Endothelial cell of umbilical vein (primary cell): Measurements from ENCODE around the gene FRS3. TPM values are rescaled to one million over a fixed set of nuclear protein-coding genes. Genes with fewer than 3 reads are reported as not detected.

Experiments used
- BruUV-seq: library from RNA; stranded (reverse); fragments of 400-500 nt; replicated peaks from 2 replicates; lab custom pipeline; 2021; lab: Mats Ljungman, UMichigan
- CTCF ChIA-PET: fragments of 300-600, 350-600 bp; sonication (Branson Sonifier 250); formaldehyde crosslinking; loops from one replicate; lab custom pipeline; 2021; ENCODE audit warnings: antibody characterized with exemption, inconsistent platforms; lab: Charles Lee
- POLR2A ChIA-PET: fragments of 300-600, 350-600 bp; sonication (Branson Sonifier 250); formaldehyde crosslinking; loops from one replicate; lab custom pipeline; 2021; ENCODE audit warnings: antibody characterized with exemption, inconsistent platforms; lab: Charles Lee
- DNase-seq: peaks from one replicate; pipeline ENCODE4 v3.0.0-alpha.2; 2011; ENCODE audit warnings: low read depth, low spot score
- FAIRE-seq: peaks from 2 replicates; lab custom pipeline; 2011; peaks lifted over from hg19 to GRCh38; lab: Jason Lieb, UNC
- H2AFZ ChIP-seq: 2 replicates; pipeline ENCODE4 v1.6.0; 2012; ENCODE audit warnings: low read depth, low read length, control low read depth, inconsistent platforms
- H3K27ac ChIP-seq: 2 replicates; pipeline ENCODE4 v1.5.1; 2011; ENCODE audit warnings: low read depth, mild to moderate bottlenecking, control low read depth, low read length, moderate library complexity; ENCODE audit not compliant: insufficient read depth
- H3K27me3 ChIP-seq, 2 experiments: 2 replicates each; pipeline versions ENCODE4 v1.6.0 to v1.6.1; 2011; ENCODE audit warnings: low read length in 2 of 2, mixed read lengths in 1 of 2; ENCODE audit not compliant: control insufficient read depth in 2 of 2, insufficient read depth in 2 of 2
- H3K36me3 ChIP-seq, 2 experiments: 2 replicates in 1 of 2; 3 replicates in 1 of 2; pipeline ENCODE4 v1.5.1; 2011; ENCODE audit warnings: low read length in 2 of 2, mild to moderate bottlenecking in 1 of 2, moderate library complexity in 1 of 2; ENCODE audit not compliant: control insufficient read depth in 2 of 2, insufficient read depth in 2 of 2; ENCODE audit errors: extremely low read depth in 1 of 2
- H3K4me1 ChIP-seq: 3 replicates; pipeline ENCODE4 v1.5.1; 2011; ENCODE audit warnings: mild to moderate bottlenecking, low read length; ENCODE audit not compliant: control insufficient read depth, insufficient read depth; ENCODE audit errors: extremely low read depth
- H3K4me2 ChIP-seq: 2 replicates; pipeline ENCODE4 v1.6.1; 2011; ENCODE audit warnings: low read length, control low read depth, mixed read lengths; ENCODE audit not compliant: insufficient read depth
- H3K4me3 ChIP-seq, 3 experiments: fragments of 200-600 bp in 1 of 3; sonication (generic), shearing (Covaris generic) in 1 of 3; replicated peaks in 1 of 3; 2 replicates each; pipeline ENCODE4 v1.5.1; 2011 to 2016; ENCODE audit warnings: control low read depth in 3 of 3, low read length in 3 of 3, mild to moderate bottlenecking in 2 of 3, inconsistent platforms in 1 of 3, low read depth in 1 of 3, moderate library complexity in 1 of 3; ENCODE audit not compliant: insufficient read depth in 1 of 3
- H3K79me2 ChIP-seq: 2 replicates; pipeline ENCODE4 v1.6.0; 2012; ENCODE audit warnings: low read length, inconsistent platforms; ENCODE audit not compliant: control insufficient read depth, insufficient read depth
- H3K9ac ChIP-seq: replicated peaks from 2 replicates; pipeline ENCODE3; 2011; ENCODE audit warnings: low read length, control low read depth; ENCODE audit not compliant: insufficient read depth; ENCODE audit errors: extremely low read depth
- H3K9me1 ChIP-seq: replicated peaks from 3 replicates; pipeline ENCODE4 v1.6.0; 2011; ENCODE audit warnings: mild to moderate bottlenecking, low read length; ENCODE audit not compliant: control insufficient read depth, insufficient read depth; ENCODE audit errors: extremely low read depth
- H3K9me3 ChIP-seq: replicated peaks from 2 replicates; pipeline ENCODE4 v1.5.1; 2012; ENCODE audit warnings: low read length, inconsistent platforms; ENCODE audit not compliant: control insufficient read depth, insufficient read depth
- H4K20me1 ChIP-seq: replicated peaks from 2 replicates; pipeline ENCODE3; 2011; ENCODE audit warnings: mild to moderate bottlenecking, low read length; ENCODE audit not compliant: control insufficient read depth, insufficient read depth; ENCODE audit errors: extremely low read depth
- CTCF ChIP-seq, 2 donors: IDR thresholded peaks; 1 replicate in 1 of 2; 2 replicates in 1 of 2; pipeline ENCODE4 v1.5.1; 2011; ENCODE audit warnings: low read length in 2 of 2, mild to moderate bottlenecking in 2 of 2, moderate library complexity in 2 of 2, control low read depth in 1 of 2, inconsistent platforms in 1 of 2, low read depth in 1 of 2; ENCODE audit not compliant: insufficient read depth in 1 of 2; ENCODE audit errors: extremely low read depth in 1 of 2
- EZH2 ChIP-seq: IDR thresholded peaks from 2 replicates; pipeline ENCODE4 v1.6.1; 2012; ENCODE audit warnings: borderline replicate concordance, low read depth, mild to moderate bottlenecking, moderate library complexity, low read length, inconsistent platforms; ENCODE audit not compliant: severe bottlenecking
- FOS ChIP-seq: IDR thresholded peaks from 2 replicates; pipeline ENCODE4 v1.6.1; 2011; ENCODE audit warnings: mild to moderate bottlenecking, low read length, moderate library complexity, borderline replicate concordance; ENCODE audit not compliant: insufficient read depth
- GATA2 ChIP-seq: IDR thresholded peaks from 2 replicates; pipeline ENCODE4 v1.7.0; 2011; ENCODE audit warnings: low read depth, mild to moderate bottlenecking, moderate library complexity, mixed read lengths, low read length; ENCODE audit not compliant: insufficient read length, insufficient read depth
- JUN ChIP-seq: IDR thresholded peaks from 2 replicates; pipeline ENCODE4 v1.6.1; 2011; ENCODE audit warnings: borderline replicate concordance, low read depth; ENCODE audit not compliant: insufficient read length, insufficient read depth
- MAX ChIP-seq: IDR thresholded peaks from 2 replicates; pipeline ENCODE4 v1.6.1; 2011; ENCODE audit not compliant: insufficient read depth, insufficient read length
- MYC ChIP-seq: IDR thresholded peaks from one replicate; pipeline ENCODE4 v1.6.1; 2011; ENCODE audit warnings: mild to moderate bottlenecking, low read depth, low read length
- POLR2A ChIP-seq: IDR thresholded peaks from 2 replicates; pipeline ENCODE4 v1.6.1; 2012; ENCODE audit warnings: low read depth, mild to moderate bottlenecking, control low read depth, low read length
- POLR2AphosphoS5 ChIP-seq: IDR thresholded peaks from 2 replicates; pipeline ENCODE4 v1.6.1; 2012; ENCODE audit warnings: low read depth, mild to moderate bottlenecking, control low read depth, low read length, moderate library complexity; ENCODE audit not compliant: insufficient read depth
- dilution Hi-C: fragments of 300-500 bp; cut with MboI; formaldehyde crosslinking; loops from one replicate; pipeline ENCODE4 v1.15.0; 2019; ENCODE audit warnings: low sequenced_read_pairs; ENCODE audit not compliant: extremely low pct_ligation_motif_present
- intact Hi-C: fragments of 100-400 bp; cut with micrococcal nuclease; formaldehyde crosslinking; loops from one replicate; pipeline ENCODE4 v1.10.0; 2022
- polyA plus RNA-seq, 4 experiments: library from polyadenylated mRNA; depleted of rRNA in 3 of 4; stranded (reverse) in 3 of 4; unstranded in 1 of 4; fragments of >200 nt; gene quantifications; 2 replicates each; pipeline versions ENCODE4 v1.2.1 to v1.2.3, GENCODE V29; 2011 to 2012; ENCODE audit warnings: missing spikeins in 1 of 4
- total RNA-seq: library from RNA; stranded (reverse); gene quantifications from 2 replicates; pipeline ENCODE4 v1.2.3, GENCODE V29; 2021

FRS3 gene
- total and polyA plus RNA-seq, 2 donors (not counting 3 experiments of a cell fraction or from before 2014, with no cell fraction given): 5.2 to 5.3 TPM

GRCh38 chr6:41777551-41778285 lies 2.0 kb downstream of the FRS3 start:
- no peaks in the 10 kb centered on the region for H3K9me3 ChIP-seq
- H3K9ac ChIP-seq: no peak overlapping the region
- DNase-seq (no peak), FAIRE-seq (no peak)
- H3K27me3 ChIP-seq: no peaks in the 10 kb centered on the region
- no peak overlapping the region for H2AFZ ChIP-seq
- ChIA-PET POLR2A (no interaction called here), CTCF (interaction anchor here (0.9 to 3.0 kb wide), 4 partner anchors 10 to 410 kb away, joined by 3 to 21 read pairs (median 4); partner anchors contain the start of gene TOMM6)
- TF ChIP-seq MYC (no peak), CTCF (IDR thresholded peaks at IDR 0.05; ENCODE audit: extremely low read depth in 1 of 2, insufficient read depth in 1 of 2, low read depth in 1 of 2, low read length in 2 of 2) (no peak), POLR2A (no peak), JUN (no peak), POLR2AphosphoS5 (no peak), MAX (no peak), GATA2 (no peak), EZH2 (no peak), FOS (no peak)
- H3K36me3 ChIP-seq: peaks cover 5 to 7% of the 10 kb centered on the region in 2 experiments
- H3K4me1 ChIP-seq: peaks cover 18% of the 10 kb centered on the region
- no peak overlapping the region for H3K27ac ChIP-seq
- H3K4me2 ChIP-seq: no peak overlapping the region
- H3K79me2 ChIP-seq: no peaks in the 10 kb centered on the region
- dilution Hi-C loops: no loop called here
- H4K20me1 ChIP-seq: no peaks in the 10 kb centered on the region
- no peak overlapping the region for H3K4me3 ChIP-seq
- no TSS peak for BruUV-seq
- no peaks in the 10 kb centered on the region for H3K9me1 ChIP-seq
- intact Hi-C loops: no loop called here
